Measurements from ENCODE around the gene CDC42SE2.

DNA sequence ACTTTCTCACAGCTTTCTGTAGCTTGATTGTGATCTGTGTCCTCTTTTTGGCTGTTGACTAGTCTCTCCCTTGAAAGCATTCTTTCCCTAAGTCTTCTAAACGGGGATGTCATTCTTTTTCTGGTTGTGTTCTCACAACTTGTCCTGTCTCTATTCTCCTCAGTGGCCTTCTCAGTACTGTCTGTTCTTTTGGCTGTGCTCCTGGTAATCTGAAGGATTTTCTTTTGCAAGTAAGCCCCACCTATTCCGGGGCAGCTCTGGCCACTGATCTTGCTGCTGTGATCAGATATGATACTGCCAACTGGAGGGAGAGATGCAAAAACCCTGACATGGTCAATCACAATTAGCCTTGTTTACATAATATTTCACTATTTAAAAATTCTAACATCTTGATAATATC is 172.2 kb downstream of the CDC42SE2 start:
- TF ChIP-seq, protein P1, sequence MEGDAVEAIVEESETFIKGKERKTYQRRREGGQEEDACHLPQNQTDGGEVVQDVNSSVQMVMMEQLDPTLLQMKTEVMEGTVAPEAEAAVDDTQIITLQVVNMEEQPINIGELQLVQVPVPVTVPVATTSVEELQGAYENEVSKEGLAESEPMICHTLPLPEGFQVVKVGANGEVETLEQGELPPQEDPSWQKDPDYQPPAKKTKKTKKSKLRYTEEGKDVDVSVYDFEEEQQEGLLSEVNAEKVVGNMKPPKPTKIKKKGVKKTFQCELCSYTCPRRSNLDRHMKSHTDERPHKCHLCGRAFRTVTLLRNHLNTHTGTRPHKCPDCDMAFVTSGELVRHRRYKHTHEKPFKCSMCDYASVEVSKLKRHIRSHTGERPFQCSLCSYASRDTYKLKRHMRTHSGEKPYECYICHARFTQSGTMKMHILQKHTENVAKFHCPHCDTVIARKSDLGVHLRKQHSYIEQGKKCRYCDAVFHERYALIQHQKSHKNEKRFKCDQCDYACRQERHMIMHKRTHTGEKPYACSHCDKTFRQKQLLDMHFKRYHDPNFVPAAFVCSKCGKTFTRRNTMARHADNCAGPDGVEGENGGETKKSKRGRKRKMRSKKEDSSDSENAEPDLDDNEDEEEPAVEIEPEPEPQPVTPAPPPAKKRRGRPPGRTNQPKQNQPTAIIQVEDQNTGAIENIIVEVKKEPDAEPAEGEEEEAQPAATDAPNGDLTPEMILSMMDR (conservative IDR thresholded peaks at IDR 0.05): no peak
- TF ChIP-seq EZH2 (IDR thresholded peaks at IDR 0.05; ENCODE audit: low read depth): no peak

Data from PC-9 (cell line).